ENCODE data around the gene SPEN.
"Not testable (repeated sequence)": the region's sequence is repeated elsewhere in the genome, so short reads cannot be mapped to it uniquely, and the experiment has no call there.

Gene SPEN, protein sequence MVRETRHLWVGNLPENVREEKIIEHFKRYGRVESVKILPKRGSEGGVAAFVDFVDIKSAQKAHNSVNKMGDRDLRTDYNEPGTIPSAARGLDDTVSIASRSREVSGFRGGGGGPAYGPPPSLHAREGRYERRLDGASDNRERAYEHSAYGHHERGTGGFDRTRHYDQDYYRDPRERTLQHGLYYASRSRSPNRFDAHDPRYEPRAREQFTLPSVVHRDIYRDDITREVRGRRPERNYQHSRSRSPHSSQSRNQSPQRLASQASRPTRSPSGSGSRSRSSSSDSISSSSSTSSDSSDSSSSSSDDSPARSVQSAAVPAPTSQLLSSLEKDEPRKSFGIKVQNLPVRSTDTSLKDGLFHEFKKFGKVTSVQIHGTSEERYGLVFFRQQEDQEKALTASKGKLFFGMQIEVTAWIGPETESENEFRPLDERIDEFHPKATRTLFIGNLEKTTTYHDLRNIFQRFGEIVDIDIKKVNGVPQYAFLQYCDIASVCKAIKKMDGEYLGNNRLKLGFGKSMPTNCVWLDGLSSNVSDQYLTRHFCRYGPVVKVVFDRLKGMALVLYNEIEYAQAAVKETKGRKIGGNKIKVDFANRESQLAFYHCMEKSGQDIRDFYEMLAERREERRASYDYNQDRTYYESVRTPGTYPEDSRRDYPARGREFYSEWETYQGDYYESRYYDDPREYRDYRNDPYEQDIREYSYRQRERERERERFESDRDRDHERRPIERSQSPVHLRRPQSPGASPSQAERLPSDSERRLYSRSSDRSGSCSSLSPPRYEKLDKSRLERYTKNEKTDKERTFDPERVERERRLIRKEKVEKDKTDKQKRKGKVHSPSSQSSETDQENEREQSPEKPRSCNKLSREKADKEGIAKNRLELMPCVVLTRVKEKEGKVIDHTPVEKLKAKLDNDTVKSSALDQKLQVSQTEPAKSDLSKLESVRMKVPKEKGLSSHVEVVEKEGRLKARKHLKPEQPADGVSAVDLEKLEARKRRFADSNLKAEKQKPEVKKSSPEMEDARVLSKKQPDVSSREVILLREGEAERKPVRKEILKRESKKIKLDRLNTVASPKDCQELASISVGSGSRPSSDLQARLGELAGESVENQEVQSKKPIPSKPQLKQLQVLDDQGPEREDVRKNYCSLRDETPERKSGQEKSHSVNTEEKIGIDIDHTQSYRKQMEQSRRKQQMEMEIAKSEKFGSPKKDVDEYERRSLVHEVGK (N-terminal part only)

DNA sequence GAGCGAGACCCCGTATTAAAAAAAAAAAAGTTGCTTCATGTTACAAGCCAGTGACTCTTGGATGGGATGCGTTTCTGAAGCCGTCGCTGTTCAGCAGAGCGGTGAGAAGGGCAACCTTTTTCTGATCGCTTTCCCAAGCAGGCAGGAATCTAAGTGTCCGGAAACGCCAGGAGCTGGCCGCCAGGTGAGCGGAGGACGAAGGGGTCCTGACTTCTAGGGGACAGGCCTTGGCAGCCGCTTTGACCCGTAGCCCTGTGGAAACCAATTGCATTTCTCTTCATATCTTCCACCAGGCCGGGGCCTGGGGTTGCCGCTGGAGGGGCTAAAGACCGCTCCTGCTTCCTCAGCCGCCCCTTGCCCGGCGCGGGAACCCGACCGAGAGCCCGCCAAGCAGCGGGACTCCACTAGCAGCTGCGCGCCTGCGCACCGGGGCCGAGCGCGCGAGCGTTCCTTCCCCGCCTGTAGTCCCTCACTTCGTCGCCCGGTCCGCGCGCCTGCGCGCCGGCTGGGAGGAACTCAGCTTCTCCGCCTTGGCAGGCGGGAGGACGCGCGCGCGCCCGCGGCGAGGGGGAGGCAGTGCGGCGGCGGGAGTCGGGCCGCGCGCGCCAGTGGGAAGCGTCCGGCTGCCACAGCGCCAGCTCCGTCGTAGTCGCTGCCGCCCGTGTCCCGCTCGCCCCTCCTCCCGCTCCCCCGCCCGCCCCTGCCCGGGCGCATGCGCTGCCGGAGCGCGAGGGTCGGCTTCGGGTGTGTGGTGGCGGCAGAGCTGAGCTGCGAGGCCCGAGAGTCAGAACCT lies at the start of gene SPEN:
TSS of gene SPEN (plus strand) at position 608 of the 793 bp plus-strand sequence. CDS start 361 bp downstream, outside the sequence.
- peak; percentile 94 for DNase-seq (ENCODE audit: low read depth, low spot score)

DNA sequence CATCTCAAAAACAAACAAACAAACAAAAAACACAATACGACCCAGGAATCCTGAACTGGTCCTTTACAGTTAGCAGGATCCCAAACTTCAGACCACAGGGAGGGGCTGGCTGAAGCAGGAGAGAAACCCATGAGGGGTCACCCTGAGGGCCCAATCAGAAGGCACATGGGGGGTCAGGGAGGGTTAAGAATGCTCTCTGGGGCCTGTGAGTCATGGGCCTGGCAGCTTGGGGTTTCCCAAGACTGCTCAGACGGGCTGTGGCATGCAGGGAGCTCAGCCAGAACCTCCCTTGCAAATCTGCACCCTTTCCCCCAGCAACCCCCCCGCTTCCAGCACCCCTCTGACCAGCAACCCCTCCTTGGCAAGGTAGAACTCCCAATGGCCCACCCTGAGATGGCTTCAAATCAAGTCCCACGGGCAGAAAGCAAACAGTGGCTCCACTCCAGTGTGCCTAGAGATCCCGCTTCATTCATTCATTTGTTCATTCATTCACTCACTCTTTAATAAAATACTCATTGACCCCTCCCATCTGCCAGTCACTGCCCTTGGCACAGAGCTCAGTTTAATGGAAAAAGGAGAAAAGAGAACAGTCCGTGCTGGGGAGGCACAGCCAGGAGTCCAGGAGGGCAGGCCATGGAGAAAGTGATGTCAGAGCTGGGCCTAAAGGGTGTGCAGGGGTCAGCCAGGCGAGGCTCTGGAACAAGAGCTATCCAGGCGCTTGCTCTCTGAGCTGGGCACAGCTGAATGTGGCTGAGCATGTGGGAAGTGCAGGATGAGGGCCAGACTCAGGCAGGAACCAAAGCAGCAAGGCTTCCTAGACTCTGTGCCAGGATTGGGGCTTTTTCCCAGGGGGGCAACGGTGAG lies 48.3 kb upstream of the SPEN start:
- DNase-seq (ENCODE audit: low read depth, low spot score) = peak; percentile 87

DNA sequence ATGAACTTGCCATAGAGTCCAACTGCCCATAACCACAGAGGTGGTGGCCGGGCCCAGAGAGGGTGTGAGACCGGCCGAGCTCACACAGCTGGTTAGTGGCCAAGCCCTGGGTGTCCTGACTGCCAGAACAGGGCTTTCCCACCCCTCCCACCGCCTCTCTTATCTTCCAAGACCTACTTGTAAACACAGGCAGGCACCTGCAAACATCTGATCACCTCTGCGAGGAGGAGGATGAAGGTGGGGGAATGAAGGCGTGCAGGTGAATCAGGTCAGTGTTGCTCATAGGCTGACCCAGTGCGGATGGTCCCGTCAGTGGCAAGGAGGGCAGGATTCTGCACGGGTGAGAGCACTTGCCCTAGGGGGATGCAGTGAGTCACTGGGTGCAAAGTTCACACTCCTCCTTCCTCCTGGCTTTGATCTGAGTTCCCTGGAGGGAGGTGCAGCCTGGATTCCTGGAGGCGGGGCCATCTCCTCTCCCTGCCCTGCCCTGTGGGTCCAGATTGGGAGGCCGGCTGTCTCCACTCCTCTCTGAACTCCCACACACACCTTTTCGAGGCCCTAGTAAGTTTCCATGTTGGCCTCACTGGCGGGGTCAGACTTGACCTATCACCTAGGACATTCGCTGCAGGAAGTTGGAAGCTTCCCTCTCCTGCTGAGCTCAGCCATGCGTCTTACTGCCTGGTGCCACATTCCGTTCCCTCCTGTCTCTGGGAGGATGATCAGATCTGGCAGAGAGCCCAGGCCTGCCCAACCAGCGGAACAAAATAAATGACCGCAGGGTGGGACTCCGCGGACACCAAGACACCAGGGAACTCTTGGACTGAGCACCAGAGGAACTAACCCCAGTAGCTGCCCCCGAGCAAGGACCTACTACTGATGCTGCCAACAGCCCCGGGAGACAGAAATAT lies 47.3 kb upstream of the SPEN start:
- DNase-seq (ENCODE audit: low read depth, low spot score) = peak; percentile 20

DNA sequence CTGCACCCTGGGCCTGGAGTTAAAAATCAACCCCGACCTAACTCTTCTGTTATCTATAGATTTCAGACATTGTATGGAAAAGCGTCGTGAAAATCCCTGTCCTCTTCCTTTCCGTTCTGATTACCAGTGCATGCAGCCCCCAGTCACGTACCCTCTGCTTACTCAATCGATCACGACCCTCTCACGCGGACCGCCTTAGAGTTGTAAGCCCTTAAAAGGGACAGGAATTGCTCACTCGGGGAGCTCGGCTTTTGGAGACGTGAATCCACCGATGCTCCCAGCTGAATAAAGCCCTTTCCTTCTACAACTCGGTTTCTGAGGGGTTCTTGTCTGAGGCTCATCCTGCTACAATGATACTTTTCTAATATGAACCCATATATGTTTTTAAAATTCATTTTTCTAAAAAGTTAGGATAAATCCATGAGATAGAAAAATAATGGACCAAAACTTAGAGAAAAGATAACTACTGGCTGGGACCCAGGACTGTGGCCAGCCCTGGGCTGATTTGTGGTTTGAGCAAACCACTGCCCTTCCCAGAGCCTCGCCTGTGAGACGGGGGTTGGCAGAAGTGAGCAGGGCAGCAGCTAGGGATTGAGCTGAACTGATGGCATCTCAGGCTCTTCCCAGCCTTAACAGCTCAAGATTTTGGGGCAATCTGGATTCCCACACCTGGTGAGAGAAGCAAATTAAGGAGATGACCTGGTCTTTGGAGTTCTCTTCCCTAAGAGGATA lies 45.1 kb upstream of the SPEN start:
- no peak for DNase-seq (ENCODE audit: low read depth, low spot score)

DNA sequence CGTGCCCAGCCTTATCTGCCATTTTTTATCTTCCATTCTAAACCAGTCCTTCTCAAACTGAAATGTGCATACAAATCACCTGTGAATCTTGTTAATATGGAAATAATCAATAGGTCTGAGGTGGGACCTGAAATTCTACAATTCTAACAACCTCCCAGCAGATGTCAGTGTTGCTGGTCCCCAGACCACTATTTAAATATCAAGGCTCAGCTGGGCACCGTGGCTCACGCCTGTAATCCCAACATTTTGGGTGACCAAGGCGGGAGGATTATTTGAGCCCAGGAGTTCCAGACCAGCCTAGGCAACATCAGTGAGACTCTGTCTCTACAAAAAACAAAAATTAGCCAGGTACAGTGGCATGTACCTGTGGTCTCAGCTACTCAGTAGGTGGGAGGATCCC lies 44.1 kb upstream of the SPEN start:
- no peak for DNase-seq (ENCODE audit: low read depth, low spot score)

DNA sequence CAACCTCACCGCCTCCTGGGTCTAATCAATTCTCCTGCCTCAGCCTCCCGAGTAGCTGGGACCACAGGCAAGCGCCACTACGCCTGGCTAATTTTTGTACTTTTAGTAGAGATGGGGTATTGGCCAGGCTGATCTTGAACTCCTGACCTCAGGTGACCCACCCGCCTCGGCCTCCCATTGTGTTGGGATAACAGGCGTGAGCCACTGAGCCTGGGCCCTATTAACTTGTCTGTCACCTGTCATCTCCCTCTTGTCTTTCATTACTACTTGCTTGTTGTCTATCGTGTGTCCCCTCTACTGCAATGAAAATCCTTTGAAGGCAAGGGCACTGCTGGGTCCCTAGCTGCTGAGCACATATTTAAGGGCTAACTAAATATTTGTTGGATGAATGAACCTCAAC lies 43.4 kb upstream of the SPEN start:
- no peak for DNase-seq (ENCODE audit: low read depth, low spot score)

DNA sequence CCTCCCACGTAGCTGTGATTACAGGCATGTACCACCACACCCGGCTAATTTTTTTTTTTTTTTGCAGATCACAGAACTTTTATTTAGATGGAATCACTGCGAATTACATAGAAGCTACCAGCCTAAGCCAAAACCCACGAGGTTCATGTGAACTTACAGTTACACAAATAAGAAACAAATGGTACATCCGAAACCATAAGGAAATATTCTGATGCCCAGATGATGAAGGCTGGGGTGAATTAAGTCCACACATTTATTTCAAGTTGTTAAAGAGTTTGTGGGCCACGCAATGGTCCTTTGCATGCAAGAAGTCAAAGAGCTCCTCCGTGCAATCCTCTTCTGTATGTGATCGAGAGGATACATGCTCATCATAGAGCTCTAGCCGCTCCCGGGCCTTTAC lies 40.4 kb upstream of the SPEN start:
- DNase-seq (ENCODE audit: low read depth, low spot score) = no peak

DNA sequence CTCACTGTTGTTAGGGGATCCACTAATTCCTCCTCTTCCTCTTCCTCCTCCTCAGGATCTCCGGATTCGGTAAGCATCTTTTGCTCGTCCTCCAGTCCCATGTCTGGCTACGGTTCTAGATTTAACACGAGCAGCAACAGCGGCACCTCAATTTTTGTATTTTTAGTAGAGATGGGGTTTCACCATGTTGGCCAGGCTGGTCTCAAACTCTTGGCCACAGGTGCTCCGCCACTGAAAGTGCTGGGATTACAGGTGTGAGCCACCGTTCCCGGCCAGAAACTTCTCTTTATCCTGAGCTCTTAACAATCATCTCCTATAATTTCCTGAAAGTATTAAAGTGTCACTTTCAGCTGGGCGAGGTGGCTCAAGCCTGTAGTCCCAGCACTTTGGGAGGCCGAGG lies 40.0 kb upstream of the SPEN start, which contains the start of gene UQCRHL:
TSS of gene UQCRHL (minus strand) at position 101 of the 400 bp plus-strand sequence. CDS start at position 101, 0 bp downstream.
- DNase-seq (ENCODE audit: low read depth, low spot score) = not testable (repeated sequence)

DNA sequence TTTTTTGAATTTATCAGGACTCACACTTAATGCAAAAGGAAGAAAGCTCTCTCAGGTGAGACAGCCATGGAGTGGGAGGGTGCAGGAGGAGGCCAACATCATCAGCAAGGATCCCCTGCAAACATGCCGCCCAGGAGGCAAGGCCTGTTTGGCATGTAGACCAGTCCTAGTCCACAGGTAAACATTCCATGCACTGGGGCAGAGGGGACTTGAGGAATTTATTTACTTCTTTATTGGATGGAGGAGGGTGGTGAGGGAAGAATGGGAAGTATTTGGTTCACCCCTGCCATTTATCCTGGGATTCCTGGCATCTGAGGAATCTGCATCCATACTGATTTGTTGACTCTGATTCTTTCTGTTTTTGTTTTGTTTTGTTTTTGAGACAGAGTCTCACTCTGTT lies 38.6 kb upstream of the SPEN start:
- DNase-seq (ENCODE audit: low read depth, low spot score) = no peak

DNA sequence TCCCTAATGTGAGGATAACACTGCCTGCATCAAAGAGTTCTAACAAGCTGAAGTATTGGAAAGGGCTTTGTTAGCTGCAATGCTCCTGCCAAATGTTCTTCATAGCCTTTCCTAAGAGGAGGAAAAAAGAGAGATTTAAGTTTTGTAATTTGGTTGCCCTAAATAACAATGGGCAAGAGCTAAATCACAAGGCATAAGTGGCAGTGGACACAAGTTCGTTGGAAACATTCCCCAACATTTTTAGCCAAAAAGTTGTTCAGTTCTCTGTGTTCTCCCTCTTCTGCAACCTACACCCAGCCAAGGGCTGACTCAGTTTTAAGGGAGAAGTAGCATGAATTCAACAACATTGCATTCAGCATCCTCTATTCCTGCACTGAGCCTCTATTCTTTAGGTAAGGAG lies 37.4 kb upstream of the SPEN start:
- DNase-seq (ENCODE audit: low read depth, low spot score) = no peak

DNA sequence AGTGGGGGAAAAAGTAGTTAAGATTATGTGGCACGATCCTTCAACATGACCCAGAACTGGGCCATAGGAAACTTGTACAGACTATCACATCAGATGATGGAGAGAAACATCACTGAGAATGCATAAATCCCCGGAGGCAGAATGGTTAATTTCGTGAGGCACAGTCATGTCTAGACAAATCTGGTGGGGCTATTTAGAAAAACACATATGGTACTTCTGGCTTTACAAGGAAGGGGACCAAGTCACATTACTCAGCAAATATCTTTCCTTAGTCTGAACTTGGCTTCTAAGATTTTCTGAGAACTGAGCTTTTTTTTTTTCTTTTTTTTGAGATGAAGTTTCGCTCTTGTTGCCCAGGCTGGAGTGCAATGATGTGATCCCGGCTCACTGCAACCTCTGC lies 30.8 kb upstream of the SPEN start:
- no peak for DNase-seq (ENCODE audit: low read depth, low spot score)

DNA sequence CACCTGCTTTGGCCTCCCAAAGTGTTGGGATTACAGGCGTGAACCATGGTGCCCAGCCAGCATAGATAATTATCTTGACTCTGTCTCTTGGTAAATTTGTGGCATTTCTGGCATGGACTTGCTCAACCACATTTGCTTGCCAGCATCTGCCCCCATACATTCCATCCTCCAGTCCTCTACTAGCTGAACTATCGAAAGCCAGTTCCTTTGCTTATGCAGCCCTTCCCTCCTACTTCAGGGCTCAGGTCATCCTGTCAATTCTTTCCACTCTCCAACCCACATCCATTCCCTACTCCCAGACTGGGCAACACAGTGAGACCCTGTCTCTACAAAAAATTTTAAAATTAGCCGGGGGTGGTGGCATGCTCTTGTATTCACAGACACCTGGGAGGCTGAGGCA lies 27.0 kb upstream of the SPEN start:
- no peak for DNase-seq (ENCODE audit: low read depth, low spot score)

DNA sequence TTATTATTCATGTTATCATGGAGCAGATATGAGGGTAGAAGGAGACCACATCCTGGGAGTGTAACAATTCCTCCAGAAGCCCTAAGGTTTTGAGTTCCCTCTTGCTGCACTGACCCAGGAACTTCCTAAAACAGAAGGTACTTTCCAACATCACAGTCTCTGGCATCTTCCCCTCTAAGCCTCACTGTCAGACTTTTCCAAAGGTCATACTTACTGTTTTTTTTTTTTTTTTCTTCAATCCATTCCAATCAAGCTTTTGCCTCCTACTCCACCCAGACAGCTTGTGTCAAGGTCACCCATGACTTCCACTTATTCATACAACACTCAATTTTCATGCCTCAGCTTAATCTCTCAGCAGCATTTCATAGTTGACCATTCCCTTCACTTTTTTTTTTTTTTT lies 21.7 kb upstream of the SPEN start:
- no peak for DNase-seq (ENCODE audit: low read depth, low spot score)

DNA sequence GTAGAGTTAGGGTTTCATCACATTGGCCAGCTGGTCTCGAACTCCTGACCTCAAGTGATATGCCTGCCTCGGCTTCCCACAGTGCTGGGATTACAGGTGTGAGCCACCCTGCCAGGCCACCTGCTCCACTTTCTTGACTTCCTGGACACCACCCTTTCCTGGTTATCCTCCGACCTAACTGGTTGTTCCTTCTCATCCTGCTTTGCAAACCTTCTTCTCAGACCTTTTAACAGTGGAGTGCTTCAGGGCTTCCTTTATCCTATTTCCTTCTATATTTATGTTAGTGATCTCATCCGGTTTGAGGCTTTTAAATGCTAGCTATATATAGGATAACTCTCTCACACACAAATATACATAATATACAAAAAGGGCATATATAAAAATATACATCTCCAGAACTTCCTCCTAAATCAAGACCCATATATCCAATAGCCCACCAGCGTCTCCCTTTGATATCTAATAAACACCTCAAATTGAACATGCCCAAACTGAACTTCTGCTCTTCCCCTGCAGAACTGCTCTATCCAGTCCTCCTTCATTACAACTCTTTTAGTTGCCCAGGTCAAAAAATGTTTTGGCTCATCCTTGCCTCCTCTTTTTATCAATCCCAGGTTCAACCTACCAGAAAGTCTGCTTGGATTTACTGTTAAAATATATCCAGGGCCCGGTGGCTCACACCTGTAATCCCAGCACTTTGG lies 20.5 kb upstream of the SPEN start:
- no peak for DNase-seq (ENCODE audit: low read depth, low spot score)

DNA sequence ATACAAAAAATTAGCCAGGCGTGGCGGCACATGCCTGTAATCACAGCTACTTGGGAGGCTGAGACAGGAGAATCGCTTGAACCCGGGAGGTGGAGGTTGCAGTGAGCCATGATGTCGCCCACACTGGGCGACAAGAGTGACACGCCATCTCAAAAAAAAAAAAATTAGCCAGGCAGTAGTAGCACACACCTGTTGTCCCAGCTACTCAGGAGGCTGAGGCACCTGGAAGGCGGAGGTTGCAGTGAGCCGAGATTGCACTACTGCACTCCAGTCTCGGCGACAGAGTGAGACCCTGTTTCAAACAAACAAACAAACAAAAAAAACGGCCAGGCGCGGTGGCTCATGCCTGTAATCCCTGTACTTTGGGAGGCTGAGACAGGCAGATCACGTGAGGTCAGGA lies 19.9 kb upstream of the SPEN start:
- not testable (repeated sequence) for DNase-seq (ENCODE audit: low read depth, low spot score)

DNA sequence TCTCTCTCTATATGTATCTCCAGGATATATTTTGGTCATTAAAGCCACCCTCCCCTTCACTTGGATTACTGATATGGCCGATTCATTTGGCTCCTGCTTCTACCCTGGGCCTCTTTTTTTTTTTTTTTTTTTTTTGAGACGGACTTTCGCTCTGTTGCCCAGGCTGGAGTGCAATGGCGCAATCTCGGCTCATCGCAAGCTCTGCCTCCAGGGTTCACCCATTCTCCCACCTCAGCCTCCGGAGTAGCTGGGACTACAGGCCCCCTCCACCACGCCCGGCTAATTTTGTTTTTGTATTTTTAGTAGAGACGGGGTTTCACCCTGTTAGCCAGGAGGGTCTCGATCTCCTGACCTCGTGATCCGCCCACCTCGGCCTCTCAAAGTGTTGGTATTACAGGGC lies 18.6 kb upstream of the SPEN start:
- DNase-seq (ENCODE audit: low read depth, low spot score) = not testable (repeated sequence)

DNA sequence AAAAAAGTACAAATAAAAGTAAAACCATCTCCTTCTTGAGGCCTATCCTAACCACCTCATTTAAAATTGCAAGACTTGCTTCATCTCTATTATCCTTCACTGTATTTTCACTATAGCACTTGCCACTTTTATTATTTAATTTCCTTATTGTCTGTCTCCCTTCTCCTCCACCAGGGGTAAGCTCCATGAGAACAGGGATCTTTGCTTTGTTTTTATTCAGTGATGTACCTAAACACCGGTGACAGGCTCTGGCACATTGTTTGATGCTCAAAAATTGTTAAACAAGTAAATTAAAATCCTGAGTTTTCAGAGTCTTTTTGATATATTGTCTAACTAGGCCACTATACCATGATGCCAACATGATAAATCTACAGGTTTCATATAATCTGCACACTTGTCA lies 17.2 kb upstream of the SPEN start:
- no peak for DNase-seq (ENCODE audit: low read depth, low spot score)
